ENCODE data around the gene CECR2. TPM values are rescaled to one million over a fixed set of nuclear protein-coding genes. Genes with fewer than 3 reads are reported as not detected.

The CECR2 gene
- polyA plus RNA-seq, 1 of the 3 experiments (the other 2 are of a cell fraction), result not detected

DNA sequence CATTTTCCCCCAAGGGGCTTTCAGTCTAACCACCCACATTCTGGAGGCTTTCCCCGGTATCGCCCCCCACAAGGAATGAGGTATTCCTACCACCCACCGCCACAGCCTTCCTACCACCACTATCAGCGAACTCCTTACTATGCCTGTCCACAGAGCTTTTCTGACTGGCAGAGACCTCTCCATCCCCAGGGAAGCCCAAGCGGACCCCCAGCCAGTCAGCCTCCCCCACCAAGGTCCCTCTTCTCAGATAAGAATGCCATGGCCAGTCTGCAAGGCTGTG, 179.4 kb downstream of the CECR2 start:
- DNase-seq, result no peak
- Histone ChIP-seq H3K27me3 (ENCODE audit: insufficient read depth) (no peaks in the 10 kb centered on the region), H3K4me1 (ENCODE audit: control insufficient read depth in 1 of 2, insufficient read depth in 2 of 2, low read depth in 1 of 2, low read length in 1 of 2) (no peaks in the 10 kb centered on the region), H3K4me3 (ENCODE audit: low read depth in 2 of 2, low read length in 1 of 2) (no peak overlapping the region), H2AFZ (ENCODE audit: low read depth) (no peak overlapping the region), H3K9me2 (no peaks in the 10 kb centered on the region), H4K20me1 (ENCODE audit: insufficient read depth) (no peaks in the 10 kb centered on the region), H3K9me3 (no peaks in the 10 kb centered on the region), H3K27ac (ENCODE audit: low read depth in 2 of 2, low read length in 1 of 2) (no peak overlapping the region), H3K4me2 (no peak overlapping the region), H3K79me2 (ENCODE audit: insufficient read depth) (no peaks in the 10 kb centered on the region), H3K36me3 (replicated peaks in 1 of 2; ENCODE audit: control insufficient read depth in 1 of 2, insufficient read depth in 2 of 2, low read length in 1 of 2) (no peaks in the 10 kb centered on the region), H3K9ac (no peak overlapping the region), H3F3A (replicated peaks; ENCODE audit: insufficient read depth) (no peaks in the 10 kb centered on the region)
- TF ChIP-seq, protein P1, sequence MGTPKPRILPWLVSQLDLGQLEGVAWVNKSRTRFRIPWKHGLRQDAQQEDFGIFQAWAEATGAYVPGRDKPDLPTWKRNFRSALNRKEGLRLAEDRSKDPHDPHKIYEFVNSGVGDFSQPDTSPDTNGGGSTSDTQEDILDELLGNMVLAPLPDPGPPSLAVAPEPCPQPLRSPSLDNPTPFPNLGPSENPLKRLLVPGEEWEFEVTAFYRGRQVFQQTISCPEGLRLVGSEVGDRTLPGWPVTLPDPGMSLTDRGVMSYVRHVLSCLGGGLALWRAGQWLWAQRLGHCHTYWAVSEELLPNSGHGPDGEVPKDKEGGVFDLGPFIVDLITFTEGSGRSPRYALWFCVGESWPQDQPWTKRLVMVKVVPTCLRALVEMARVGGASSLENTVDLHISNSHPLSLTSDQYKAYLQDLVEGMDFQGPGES (IDR thresholded peaks at IDR 0.05; ENCODE audit: low read depth, low read length), result no peak
- TF ChIP-seq RXRA (IDR thresholded peaks at IDR 0.05; ENCODE audit: borderline replicate concordance, low read depth) (no peak), POLR2AphosphoS5 (IDR thresholded peaks at IDR 0.05; ENCODE audit: low read depth, low read length) (no peak), JUND (IDR thresholded peaks at IDR 0.05) (no peak), FOSL2 (IDR thresholded peaks at IDR 0.05; ENCODE audit: borderline replicate concordance, low read depth) (no peak), SIN3A (IDR thresholded peaks at IDR 0.05; ENCODE audit: borderline replicate concordance, low read depth, low read length) (no peak), MAX (IDR thresholded peaks at IDR 0.05; ENCODE audit: low read depth) (no peak), GATA2 (CRISPR knock-in tag; IDR thresholded peaks at IDR 0.05) (no peak), NRF1 (IDR thresholded peaks at IDR 0.05; ENCODE audit: low read depth, low read length) (no peak), TEAD4 (IDR thresholded peaks at IDR 0.05; ENCODE audit: borderline replicate concordance, insufficient read depth) (no peak), MEF2A (IDR thresholded peaks at IDR 0.05; ENCODE audit: borderline replicate concordance, low read depth) (no peak), TCF12 (IDR thresholded peaks at IDR 0.05) (no peak), CTCF (IDR thresholded peaks at IDR 0.05) (no peak)
- TF ChIP-seq, protein P2, sequence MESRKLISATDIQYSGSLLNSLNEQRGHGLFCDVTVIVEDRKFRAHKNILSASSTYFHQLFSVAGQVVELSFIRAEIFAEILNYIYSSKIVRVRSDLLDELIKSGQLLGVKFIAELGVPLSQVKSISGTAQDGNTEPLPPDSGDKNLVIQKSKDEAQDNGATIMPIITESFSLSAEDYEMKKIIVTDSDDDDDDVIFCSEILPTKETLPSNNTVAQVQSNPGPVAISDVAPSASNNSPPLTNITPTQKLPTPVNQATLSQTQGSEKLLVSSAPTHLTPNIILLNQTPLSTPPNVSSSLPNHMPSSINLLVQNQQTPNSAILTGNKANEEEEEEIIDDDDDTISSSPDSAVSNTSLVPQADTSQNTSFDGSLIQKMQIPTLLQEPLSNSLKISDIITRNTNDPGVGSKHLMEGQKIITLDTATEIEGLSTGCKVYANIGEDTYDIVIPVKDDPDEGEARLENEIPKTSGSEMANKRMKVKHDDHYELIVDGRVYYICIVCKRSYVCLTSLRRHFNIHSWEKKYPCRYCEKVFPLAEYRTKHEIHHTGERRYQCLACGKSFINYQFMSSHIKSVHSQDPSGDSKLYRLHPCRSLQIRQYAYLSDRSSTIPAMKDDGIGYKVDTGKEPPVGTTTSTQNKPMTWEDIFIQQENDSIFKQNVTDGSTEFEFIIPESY (IDR thresholded peaks at IDR 0.05; ENCODE audit: borderline replicate concordance, low read depth), result no peak
- TF ChIP-seq, protein P3, sequence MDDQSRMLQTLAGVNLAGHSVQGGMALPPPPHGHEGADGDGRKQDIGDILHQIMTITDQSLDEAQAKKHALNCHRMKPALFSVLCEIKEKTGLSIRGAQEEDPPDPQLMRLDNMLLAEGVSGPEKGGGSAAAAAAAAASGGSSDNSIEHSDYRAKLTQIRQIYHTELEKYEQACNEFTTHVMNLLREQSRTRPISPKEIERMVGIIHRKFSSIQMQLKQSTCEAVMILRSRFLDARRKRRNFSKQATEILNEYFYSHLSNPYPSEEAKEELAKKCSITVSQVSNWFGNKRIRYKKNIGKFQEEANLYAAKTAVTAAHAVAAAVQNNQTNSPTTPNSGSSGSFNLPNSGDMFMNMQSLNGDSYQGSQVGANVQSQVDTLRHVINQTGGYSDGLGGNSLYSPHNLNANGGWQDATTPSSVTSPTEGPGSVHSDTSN (IDR thresholded peaks at IDR 0.05), result no peak
- TF ChIP-seq, protein P4, sequence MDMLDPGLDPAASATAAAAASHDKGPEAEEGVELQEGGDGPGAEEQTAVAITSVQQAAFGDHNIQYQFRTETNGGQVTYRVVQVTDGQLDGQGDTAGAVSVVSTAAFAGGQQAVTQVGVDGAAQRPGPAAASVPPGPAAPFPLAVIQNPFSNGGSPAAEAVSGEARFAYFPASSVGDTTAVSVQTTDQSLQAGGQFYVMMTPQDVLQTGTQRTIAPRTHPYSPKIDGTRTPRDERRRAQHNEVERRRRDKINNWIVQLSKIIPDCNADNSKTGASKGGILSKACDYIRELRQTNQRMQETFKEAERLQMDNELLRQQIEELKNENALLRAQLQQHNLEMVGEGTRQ (IDR thresholded peaks at IDR 0.05; ENCODE audit: borderline replicate concordance, low read depth, low read length), result no peak
- ChIA-PET POLR2A (no interaction called here), CTCF (interaction anchor here (3.4 kb wide), 1 partner anchor 10 kb away, joined by 19 read pairs; no protein-coding TSS in a partner anchor)
- WGBS (ENCODE audit: low lambda C conversion rate), result 76% methylated on average over 5 of the region's 5 CpGs
